Lower lobe of right lung (tissue), 2 donors: ENCODE data around the gene KRT6A. TPM values are rescaled to one million over a fixed set of nuclear protein-coding genes. Genes with fewer than 3 reads are reported as not detected.

Experiments used
- ATAC-seq, 2 donors: fragments of 200-7000 bp; cut with Tn5 transposase; one replicate each; pipeline ENCODE4 v1.9.1; 2020 to 2022; ENCODE audit warnings: mild to moderate bottlenecking in 2 of 2, moderate library complexity in 2 of 2
- DNase-seq: peaks from one replicate; pipeline ENCODE4 v3.0.0-alpha.2; 2020
- H3K27ac ChIP-seq: fragments of 200-600 bp; one replicate; pipeline ENCODE4 v1.8.0; 2022
- H3K27me3 ChIP-seq: fragments of 200-600 bp; one replicate; pipeline ENCODE4 v1.8.0; 2022; ENCODE audit warnings: low read depth
- H3K36me3 ChIP-seq: fragments of 200-600 bp; one replicate; pipeline ENCODE4 v1.8.0; 2022; ENCODE audit warnings: mild to moderate bottlenecking
- H3K4me1 ChIP-seq: fragments of 200-600 bp; one replicate; pipeline ENCODE4 v1.8.0; 2022
- H3K4me3 ChIP-seq: fragments of 200-600 bp; one replicate; pipeline ENCODE4 v1.8.0; 2022; ENCODE audit warnings: mild to moderate bottlenecking
- H3K9me3 ChIP-seq: fragments of 200-600 bp; one replicate; pipeline ENCODE4 v1.8.0; 2022
- intact Hi-C: fragments of 100-400 bp; cut with DNase I; formaldehyde crosslinking; loops from one replicate; pipeline ENCODE4 v1.11.0; 2022
- long read RNA-seq: library from polyadenylated mRNA; unstranded; transcript quantifications from one replicate; pipeline ENCODE4 v2.0.0, GENCODE V29; 2021
- total RNA-seq: library from RNA; stranded (reverse); fragmentation: NEBNext Ultra II Directional; extraction: Animal tissue kit (Norgen Biotek cat#: 25700); gene quantifications from one replicate; pipeline ENCODE4 v1.2.1, GENCODE V29; 2021
- TF ChIP-seq, protein P1 (sequence below): fragments of 200-600 bp; IDR thresholded peaks from one replicate; pipeline ENCODE4 v1.8.0; 2022; ENCODE audit warnings: antibody characterized with exemption, mild to moderate bottlenecking
- donor health status: DM: no; HTN: yes; CAD: no; lungs with severe emphysema.

Gene KRT6A
- total RNA-seq: 0.74 TPM
- long read RNA-seq: 0 reads

DNA sequence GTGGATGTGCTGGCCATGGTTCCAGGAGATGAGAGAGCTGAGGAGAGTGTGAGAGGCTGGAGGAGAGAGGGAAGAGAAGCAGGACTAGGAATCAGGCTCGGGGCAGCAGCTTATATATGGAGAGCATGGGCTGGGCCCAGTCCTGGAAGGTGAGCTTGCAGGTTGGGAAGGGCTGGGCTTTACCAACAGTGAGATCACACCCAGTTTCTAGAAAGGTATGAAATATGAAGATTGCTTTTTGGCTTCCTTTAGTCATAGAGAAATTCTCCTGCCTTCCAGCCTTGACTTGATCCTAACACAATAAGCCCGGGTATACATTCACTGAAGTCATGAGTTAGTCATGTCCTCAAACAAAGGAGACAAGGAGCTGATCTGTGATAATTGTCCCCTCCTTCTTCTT, at the start of gene KRT6A:
KRT6A (minus strand) TSS at position 86 of the 400 bp plus-strand sequence; CDS start at position 17, 69 bp downstream.
- Histone ChIP-seq H3K4me3 (no peak within 1 kb of the TSS), H3K4me1 (peaks cover 17% of the 10 kb centered on the region), H3K27me3 (no peaks in the 10 kb centered on the region), H3K27ac (no peak within 1 kb of the TSS), H3K36me3 (no peaks in the 10 kb centered on the region), H3K9me3 (no peaks in the 10 kb centered on the region)
- ATAC-seq: no peak
- TF ChIP-seq, protein P1, sequence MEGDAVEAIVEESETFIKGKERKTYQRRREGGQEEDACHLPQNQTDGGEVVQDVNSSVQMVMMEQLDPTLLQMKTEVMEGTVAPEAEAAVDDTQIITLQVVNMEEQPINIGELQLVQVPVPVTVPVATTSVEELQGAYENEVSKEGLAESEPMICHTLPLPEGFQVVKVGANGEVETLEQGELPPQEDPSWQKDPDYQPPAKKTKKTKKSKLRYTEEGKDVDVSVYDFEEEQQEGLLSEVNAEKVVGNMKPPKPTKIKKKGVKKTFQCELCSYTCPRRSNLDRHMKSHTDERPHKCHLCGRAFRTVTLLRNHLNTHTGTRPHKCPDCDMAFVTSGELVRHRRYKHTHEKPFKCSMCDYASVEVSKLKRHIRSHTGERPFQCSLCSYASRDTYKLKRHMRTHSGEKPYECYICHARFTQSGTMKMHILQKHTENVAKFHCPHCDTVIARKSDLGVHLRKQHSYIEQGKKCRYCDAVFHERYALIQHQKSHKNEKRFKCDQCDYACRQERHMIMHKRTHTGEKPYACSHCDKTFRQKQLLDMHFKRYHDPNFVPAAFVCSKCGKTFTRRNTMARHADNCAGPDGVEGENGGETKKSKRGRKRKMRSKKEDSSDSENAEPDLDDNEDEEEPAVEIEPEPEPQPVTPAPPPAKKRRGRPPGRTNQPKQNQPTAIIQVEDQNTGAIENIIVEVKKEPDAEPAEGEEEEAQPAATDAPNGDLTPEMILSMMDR: no peak
- intact Hi-C loops: no loop called here
- no peak for DNase-seq

DNA sequence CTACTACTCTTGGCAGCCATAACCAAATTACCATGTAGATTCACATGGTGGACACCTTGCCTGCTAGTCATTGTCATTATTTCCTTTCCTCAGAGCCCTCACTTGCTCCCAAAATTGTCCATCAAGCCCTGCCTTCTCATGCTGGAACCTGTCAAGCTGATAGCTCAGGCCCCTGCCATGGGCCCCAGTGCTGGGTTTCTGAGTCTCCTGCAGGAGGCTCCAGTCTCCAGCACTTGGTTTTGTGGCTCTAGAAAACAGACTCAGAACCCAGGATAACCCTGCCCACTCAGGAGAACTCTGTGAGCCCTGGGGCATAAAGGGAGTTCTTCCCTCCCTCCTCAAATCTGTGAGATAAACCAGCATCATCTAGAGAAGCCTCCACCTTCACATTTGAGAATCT, 49.1 kb upstream of the KRT6A start:
- intact Hi-C loops: no loop called here
- TF ChIP-seq, protein P1: no peak
- no peaks in the 10 kb centered on the region for H3K36me3 ChIP-seq
- DNase-seq (no peak), ATAC-seq (no peak)
- no peak overlapping the region for H3K27ac ChIP-seq
- H3K9me3 ChIP-seq: no peaks in the 10 kb centered on the region
- H3K27me3 ChIP-seq: peaks cover 3% of the 10 kb centered on the region
- no peak overlapping the region for H3K4me3 ChIP-seq
- H3K4me1 ChIP-seq: peaks cover 4% of the 10 kb centered on the region

DNA sequence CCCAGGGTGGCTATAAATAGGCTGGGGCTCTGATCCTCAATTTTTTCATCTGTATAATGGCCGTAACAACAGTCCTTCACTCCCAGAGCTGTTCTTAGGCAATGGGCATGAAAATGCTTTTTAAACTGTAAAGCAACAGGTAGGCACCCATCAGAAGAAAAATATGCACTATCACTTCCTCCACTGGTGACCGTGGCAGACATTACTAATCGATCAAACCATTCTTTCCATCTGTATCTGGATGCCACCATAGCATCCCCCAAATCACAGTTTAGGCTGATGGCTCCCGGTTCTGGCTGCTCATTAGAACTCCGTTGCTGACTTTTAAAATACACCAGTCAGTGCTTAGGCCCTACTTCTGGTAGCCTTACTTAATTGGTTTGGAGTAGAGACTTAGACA, 48.7 kb upstream of the KRT6A start:
- no peaks in the 10 kb centered on the region for H3K36me3 ChIP-seq
- intact Hi-C loops: no loop called here
- DNase-seq: no peak
- H3K27me3 ChIP-seq: peaks cover 3% of the 10 kb centered on the region
- no peaks in the 10 kb centered on the region for H3K9me3 ChIP-seq
- ATAC-seq: no peak
- H3K4me1 ChIP-seq: peaks cover 4% of the 10 kb centered on the region
- H3K27ac ChIP-seq: no peak overlapping the region
- TF ChIP-seq, protein P1: no peak
- no peak overlapping the region for H3K4me3 ChIP-seq

DNA sequence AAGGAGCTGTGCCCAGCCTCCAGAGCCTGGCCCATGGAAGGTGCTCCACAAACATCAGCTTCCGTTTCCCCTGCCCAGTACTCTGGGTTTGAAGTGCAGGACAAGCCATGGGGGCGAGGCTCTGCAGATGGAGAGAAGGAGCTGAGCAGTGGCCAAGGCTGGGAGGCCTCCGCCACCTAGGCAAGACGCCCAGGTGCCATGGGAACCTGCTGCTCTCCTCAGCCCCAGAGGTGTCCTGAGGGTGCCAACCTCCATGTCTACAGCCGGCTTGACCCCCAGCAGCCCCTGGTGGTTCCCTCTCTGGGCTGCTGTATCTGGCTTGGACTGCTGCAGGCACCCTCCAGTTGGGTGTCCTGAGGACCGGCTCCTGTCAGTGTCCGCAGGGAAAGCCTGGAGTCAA, 47.5 kb upstream of the KRT6A start:
- ATAC-seq (no peak), DNase-seq (no peak)
- H3K36me3 ChIP-seq: no peaks in the 10 kb centered on the region
- H3K9me3 ChIP-seq: no peaks in the 10 kb centered on the region
- H3K4me1 ChIP-seq: peaks cover 4% of the 10 kb centered on the region
- TF ChIP-seq, protein P1: no peak
- H3K4me3 ChIP-seq: no peak overlapping the region
- H3K27me3 ChIP-seq: no peaks in the 10 kb centered on the region
- H3K27ac ChIP-seq: no peak overlapping the region
- intact Hi-C loops: no loop called here

DNA sequence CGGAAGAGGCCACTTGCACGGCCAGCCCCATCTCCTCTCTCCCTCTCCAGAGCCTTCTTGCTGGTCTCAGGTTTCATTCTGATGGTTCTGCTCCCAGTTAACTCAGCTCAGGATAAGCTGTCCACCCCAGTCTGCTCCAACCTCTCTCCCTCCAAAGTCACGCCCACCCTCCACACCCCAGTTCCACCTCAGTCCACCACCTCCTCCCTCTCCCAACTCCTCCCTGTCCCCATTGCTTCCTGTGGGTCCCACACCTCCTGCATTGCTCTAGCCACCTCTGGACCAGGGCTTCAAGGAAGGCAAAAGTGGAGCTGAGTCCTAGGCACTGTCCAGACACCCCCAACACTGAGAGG, 46.7 kb upstream of the KRT6A start:
- no peaks in the 10 kb centered on the region for H3K27me3 ChIP-seq
- peaks cover 4% of the 10 kb centered on the region for H3K4me1 ChIP-seq
- TF ChIP-seq, protein P1: no peak
- ATAC-seq (no peak), DNase-seq (no peak)
- H3K4me3 ChIP-seq: no peak overlapping the region
- intact Hi-C loops: no loop called here
- no peaks in the 10 kb centered on the region for H3K9me3 ChIP-seq
- H3K36me3 ChIP-seq: no peaks in the 10 kb centered on the region
- no peak overlapping the region for H3K27ac ChIP-seq
